Measurements from ENCODE around the gene C15orf40. TPM values are rescaled to one million over a fixed set of nuclear protein-coding genes. Genes with fewer than 3 reads are reported as not detected.

C15orf40 gene
- 3.6 and 8.7 TPM in 2 replicates for total RNA-seq

GRCh38 chr15:83011271-83012075 lies at the start of gene C15orf40:
Gene C15orf40, minus strand, starts transcription at chr15:83011639. Its CDS starts 32 bp downstream, at chr15:83011607.

GRCh38 chr15:82985688-82986441 lies 25.6 kb downstream of the C15orf40 start, which contains the start of gene RAMAC:
Gene RAMAC, plus strand, starts transcription at chr15:82986210. Its CDS starts 2,809 bp downstream, at chr15:82989019.

GRCh38 chr15:82952158-82953081 lies 59.0 kb downstream of the C15orf40 start, which contains the start of gene HOMER2:
Gene HOMER2, minus strand, starts transcription at chr15:82952720. Its CDS starts 185 bp downstream, at chr15:82952535.

Other genes starting within 250 kb of the C15orf40 start
- gene FSD2, start 205.6 kb downstream of the C15orf40 start, total RNA-seq: not detected in 2 replicates
- gene WHAMM, start 202.0 kb downstream of the C15orf40 start, total RNA-seq: 5.1 and 6.3 TPM in 2 replicates
- 58.3 and 61.0 TPM in 2 replicates for gene HOMER2, start 58.9 kb downstream of the C15orf40 start, total RNA-seq
- gene RAMAC, start 25.4 kb downstream of the C15orf40 start, total RNA-seq: 63.9 and 64.6 TPM in 2 replicates
- 86.0 and 114 TPM in 2 replicates for gene BTBD1, start 55.6 kb upstream of the C15orf40 start, total RNA-seq
- 2.7 and 2.8 TPM in 2 replicates for gene TM6SF1, start 96.0 kb upstream of the C15orf40 start, total RNA-seq
- 52.2 and 52.8 TPM in 2 replicates for gene HDGFL3, start 196.2 kb upstream of the C15orf40 start, total RNA-seq